HG02981 (cell line): ENCODE data around the gene NUP214.

Experiments
- ATAC-seq: cut with Tn5 transposase; IDR thresholded peaks from one replicate; pipeline ENCODE4 v1.9.1; 2021; ENCODE audit warnings: mild to moderate bottlenecking, moderate library complexity; ENCODE audit not compliant: unreplicated experiment

The NUP214 gene

GRCh38 chr9:131274674-131275331 is 149.4 kb downstream of the NUP214 start:
- ATAC-seq: no peak

GRCh38 chr9:131275332-131276093 is 150.1 kb downstream of the NUP214 start:
- no peak for ATAC-seq

GRCh38 chr9:131276094-131276888 is 150.9 kb downstream of the NUP214 start, which contains the start of gene FAM78A:
Gene FAM78A (minus strand): TSS chr9:131276510. CDS start chr9:131276179, 331 bp downstream.
- ATAC-seq: no peak

- ATAC-seq: no peak
Observed at GRCh38 chr9:131276891-131277286, 151.5 kb downstream of the NUP214 start.

GRCh38 chr9:131277287-131277909 is 152.0 kb downstream of the NUP214 start:
- no peak for ATAC-seq

- ATAC-seq: no peak
Observed at GRCh38 chr9:131277910-131278701, 152.7 kb downstream of the NUP214 start.

GRCh38 chr9:131278702-131279111 is 153.3 kb downstream of the NUP214 start:
- ATAC-seq: no peak

GRCh38 chr9:131279196-131279862 is 153.9 kb downstream of the NUP214 start:
- ATAC-seq: no peak

GRCh38 chr9:131279863-131280570 is 154.6 kb downstream of the NUP214 start:
- no peak for ATAC-seq

- no peak for ATAC-seq
Observed at GRCh38 chr9:131280660-131281059, 155.3 kb downstream of the NUP214 start.

- ATAC-seq: no peak
Observed at GRCh38 chr9:131281119-131281965, 156.0 kb downstream of the NUP214 start.

- ATAC-seq: no peak
Observed at GRCh38 chr9:131282175-131282574, 156.8 kb downstream of the NUP214 start.

GRCh38 chr9:131282688-131283422 is 157.5 kb downstream of the NUP214 start:
- ATAC-seq: no peak
